ES-I3 (cell line): ENCODE measurements around the gene STPG1.

Experiments used
- H3K36me3 ChIP-seq: 2 replicates; pipeline ENCODE4 v1.6.1; 2013; ENCODE audit warnings: mild to moderate bottlenecking, low read length, control low read depth, moderate library complexity; ENCODE audit not compliant: insufficient read depth
- H3K4me1 ChIP-seq: 2 replicates; pipeline ENCODE4 v1.6.1; 2013; ENCODE audit warnings: mild to moderate bottlenecking, control low read depth, low read length; ENCODE audit not compliant: insufficient read depth
- H3K9ac ChIP-seq: 2 replicates; pipeline ENCODE4 v1.6.1; 2013; ENCODE audit warnings: low read depth, mild to moderate bottlenecking, low read length, moderate library complexity
- H3K9me3 ChIP-seq: 2 replicates; pipeline ENCODE4 v1.6.1; 2013; ENCODE audit warnings: mild to moderate bottlenecking, low read length, moderate library complexity; ENCODE audit not compliant: control insufficient read depth, insufficient read depth

Gene STPG1

DNA sequence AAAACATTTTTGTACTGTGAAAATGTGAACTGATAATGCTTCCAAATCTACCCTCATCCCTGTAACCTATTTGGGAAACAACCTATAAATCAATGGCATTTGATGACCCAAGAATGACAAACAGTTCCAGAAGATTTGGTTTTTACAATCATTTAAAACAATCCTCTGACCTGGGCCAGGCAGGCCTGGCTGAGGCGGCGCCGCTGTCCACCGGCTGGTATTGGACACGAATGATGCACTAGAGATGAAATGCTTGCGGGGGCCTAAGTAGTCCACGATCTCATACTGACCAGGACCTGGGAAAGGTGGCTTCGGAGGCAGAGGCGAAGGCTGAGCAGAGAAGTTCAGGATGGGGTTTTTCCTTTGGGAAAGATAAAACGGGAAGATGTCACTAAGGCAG is 52.9 kb downstream of the STPG1 start:
- Histone ChIP-seq H3K9me3 (no peaks in the 10 kb centered on the region), H3K4me1 (peaks cover 4% of the 10 kb centered on the region; the same call in 1 of the 2 replicates), H3K9ac (no peak overlapping the region), H3K36me3 (no peaks in the 10 kb centered on the region)

DNA sequence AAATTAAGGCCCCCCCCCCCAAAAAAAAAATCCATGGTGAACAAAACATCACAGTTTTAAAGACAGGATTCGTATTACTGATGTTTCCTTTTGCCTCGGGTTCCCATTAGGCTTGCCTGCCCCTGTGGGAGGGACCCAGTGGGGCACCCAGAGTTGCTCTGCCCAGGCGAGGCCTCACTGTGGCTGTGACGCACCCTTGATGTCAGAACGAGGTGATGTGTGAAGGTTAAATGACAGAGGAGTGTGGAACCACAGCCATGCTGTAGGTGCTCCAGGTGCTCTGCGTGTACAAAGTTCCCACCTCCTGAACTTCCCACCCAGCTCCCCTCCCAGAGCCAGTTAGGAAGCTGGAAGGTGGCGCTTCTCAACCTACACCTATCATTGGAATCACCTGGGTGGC is 56.5 kb downstream of the STPG1 start:
- no peaks in the 10 kb centered on the region for H3K36me3 ChIP-seq
- H3K4me1 ChIP-seq: no peaks in the 10 kb centered on the region
- H3K9me3 ChIP-seq: no peaks in the 10 kb centered on the region
- H3K9ac ChIP-seq: no peak overlapping the region

DNA sequence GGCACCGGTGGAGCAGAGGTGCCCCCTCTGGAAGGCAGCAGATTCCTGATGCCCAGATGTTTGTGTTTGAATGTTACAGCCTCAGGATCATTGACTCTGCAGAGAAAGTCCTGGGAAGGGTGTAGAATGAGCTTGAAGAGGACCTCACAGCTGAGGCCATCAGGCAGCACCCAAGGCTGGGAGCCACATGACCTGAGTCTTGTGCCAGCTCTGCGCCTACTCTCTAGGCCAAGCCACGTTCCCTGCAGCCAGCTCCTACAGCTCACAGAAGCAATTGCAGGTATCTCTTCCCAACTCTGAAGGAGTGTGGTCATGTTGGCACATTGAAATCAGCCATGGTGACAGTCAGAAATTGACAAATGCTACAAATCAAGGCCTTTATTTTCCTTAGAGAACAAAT is 58.1 kb downstream of the STPG1 start:
- H3K36me3 ChIP-seq: no peaks in the 10 kb centered on the region
- H3K4me1 ChIP-seq: no peaks in the 10 kb centered on the region
- no peaks in the 10 kb centered on the region for H3K9me3 ChIP-seq
- H3K9ac ChIP-seq: no peak overlapping the region

DNA sequence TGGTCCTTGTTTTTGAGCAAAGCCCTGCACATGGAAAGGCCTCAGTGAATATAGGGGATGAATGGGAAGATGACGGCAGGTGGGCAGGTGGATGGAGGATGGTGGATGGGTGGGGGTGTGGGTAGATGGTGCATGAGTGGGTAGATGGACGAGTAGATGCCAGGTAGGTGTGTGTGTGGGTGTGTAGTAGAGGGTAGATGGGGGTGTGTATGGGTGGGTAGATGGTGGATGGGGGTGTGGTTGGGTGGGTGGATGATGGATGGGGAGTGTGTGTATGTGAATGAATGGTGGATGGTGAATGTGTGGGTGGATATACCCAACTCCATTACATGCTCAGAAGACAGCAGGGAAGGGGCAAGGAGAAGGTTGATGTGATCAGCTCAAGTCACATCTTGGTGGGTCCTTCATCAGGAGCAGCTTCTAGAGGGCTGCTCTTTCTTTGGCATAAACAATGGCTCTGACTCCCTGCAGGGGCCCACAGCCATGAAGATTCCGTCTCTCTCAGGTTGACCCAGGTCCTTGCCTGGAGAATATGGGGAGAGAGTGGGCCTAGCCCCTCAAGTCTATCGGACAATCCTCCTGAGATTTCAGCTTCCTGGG is 60.2 kb downstream of the STPG1 start:
- no peaks in the 10 kb centered on the region for H3K36me3 ChIP-seq
- H3K9ac ChIP-seq: no peak overlapping the region
- H3K9me3 ChIP-seq: no peaks in the 10 kb centered on the region
- H3K4me1 ChIP-seq: no peaks in the 10 kb centered on the region

DNA sequence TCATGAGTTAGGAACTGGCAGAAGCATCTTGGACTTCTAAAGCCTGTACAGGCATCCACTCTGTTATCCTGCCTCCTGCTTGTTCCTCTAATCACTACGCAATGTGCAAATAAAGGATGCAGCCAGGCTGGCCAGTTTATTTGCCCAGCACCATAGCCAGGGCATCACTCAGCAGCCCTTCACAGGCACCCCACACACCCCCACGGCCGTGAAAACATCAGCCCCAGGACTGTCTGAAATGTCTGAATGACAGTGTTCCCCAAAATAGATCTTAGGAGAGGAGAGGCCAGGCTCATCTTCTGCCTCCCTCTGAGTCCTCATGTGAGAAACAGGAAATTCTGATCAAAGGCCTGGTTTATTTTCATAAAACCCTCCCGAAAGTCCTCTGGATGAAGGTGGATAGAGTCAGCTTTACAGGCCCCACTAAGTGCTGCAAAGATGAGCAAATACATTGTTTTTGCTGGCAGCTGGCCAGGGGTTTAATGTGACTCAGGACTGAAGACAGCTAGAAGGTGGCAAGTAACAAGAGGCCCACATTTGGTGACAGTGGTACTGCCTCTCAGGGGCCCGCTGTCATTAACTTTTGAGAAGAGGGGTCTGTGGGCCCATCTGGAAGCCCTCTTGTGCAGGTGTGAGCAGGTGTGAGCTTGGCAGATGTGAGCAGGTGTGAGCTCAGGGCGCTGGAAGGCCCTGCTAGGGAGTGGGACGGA is 61.5 kb downstream of the STPG1 start:
- Histone ChIP-seq H3K9me3 (no peaks in the 10 kb centered on the region), H3K9ac (no peak overlapping the region), H3K36me3 (no peaks in the 10 kb centered on the region), H3K4me1 (no peaks in the 10 kb centered on the region)

DNA sequence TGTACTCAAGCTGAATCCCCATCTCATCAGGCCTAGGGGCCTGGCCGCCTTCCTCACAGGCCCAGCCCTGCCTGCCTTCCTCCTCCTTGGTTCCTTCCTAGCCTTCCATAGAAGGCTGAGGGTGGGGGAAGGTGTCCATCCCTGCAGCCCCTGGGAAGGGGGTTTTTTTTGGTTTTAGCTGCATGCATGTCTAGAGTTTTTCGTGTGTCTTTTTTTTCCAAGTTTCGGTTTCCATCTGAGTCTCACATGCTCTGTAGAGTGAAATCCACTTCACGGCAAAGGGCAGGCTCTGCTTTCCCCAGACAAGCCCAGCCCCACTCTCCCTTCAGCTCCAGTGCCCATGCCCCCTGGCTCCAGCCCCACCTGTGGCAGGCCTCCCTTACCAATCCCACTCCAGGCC is 62.3 kb downstream of the STPG1 start:
- H3K9ac ChIP-seq: no peak overlapping the region

DNA sequence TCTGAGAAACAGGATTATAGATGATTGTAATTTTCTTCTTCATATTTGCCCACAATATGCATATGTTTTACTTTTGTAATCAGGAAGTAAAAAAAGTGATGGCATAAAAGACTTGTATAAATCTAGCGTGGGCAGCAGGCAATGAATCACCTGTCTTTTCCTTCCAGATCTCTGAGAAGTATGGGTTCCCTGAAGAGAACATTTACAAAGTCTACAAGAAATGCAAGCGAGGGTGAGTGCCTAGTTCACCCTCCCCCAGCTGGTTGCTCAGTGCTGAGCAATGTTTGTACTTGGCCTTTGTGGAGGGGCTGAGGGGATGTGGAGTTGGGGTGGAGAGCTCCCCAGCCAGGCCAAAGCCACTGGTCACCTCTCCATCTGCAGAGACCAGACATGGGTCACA is 63.7 kb downstream of the STPG1 start:
- no peaks in the 10 kb centered on the region for H3K4me1 ChIP-seq
- H3K9me3 ChIP-seq: no peaks in the 10 kb centered on the region
- no peaks in the 10 kb centered on the region for H3K36me3 ChIP-seq
- no peak overlapping the region for H3K9ac ChIP-seq

More for the DNA sequence above, 62.3 kb downstream of the STPG1 start:
- Histone ChIP-seq H3K36me3 (no peaks in the 10 kb centered on the region), H3K4me1 (no peaks in the 10 kb centered on the region), H3K9me3 (no peaks in the 10 kb centered on the region)

DNA sequence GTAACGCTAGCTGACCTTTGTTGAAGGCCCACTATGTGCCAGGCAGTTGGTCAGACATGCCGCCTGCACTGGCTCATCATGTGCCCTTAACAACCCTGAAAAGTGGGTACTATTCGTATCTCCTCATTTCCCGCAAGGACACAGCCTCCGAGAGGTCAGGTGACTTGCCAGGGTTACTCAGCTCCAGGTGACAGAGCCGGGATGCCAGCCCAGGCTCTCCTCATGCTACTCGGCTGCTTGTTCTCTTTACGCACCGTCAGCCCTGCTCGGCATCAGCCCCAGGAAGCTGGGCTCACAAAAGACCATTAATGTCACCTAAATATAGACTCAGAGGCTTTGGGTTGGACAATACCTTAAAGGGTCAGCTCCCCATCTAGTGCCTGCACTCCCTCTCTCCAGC is 65.4 kb downstream of the STPG1 start:
- Histone ChIP-seq H3K4me1 (no peaks in the 10 kb centered on the region), H3K9me3 (no peaks in the 10 kb centered on the region), H3K36me3 (no peaks in the 10 kb centered on the region), H3K9ac (no peak overlapping the region)

DNA sequence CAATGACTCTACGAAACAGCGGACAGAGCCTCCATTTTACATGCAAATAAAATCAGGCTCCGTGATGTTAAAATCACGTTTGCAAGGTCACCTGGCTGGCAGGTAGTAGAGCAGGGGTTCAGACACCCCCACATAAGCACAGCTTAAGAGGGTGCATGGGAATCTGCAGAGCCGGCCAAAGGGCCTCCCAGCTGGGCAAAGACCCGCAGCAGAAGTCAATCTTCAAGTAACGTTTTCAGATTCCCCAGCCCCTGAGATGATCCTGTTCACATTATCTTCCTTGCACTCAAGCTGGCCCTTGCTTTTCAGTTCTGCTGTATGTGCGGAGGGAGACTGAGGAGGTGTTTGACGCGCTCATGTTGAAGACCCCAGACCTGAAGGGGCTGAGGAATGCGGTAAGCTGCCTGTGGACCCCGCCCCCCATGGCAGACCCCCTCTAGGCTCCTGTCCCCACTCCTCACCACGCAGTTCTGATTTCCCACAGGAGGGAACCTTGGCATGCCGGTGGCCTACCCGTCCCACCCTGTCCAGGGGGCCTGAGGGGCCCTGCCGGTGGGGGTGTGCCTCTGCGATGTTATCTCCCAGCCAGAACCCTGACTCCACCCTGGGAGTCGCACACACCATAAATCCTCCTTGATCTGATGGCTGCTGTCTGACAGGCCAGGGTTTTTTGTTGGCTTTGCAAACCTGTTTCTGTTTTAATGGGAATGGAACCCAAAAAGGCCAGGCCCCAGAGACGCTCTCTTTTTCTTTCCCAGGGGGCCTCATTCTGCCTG is 66.2 kb downstream of the STPG1 start:
- Histone ChIP-seq H3K36me3 (no peaks in the 10 kb centered on the region), H3K9ac (no peak overlapping the region), H3K4me1 (no peaks in the 10 kb centered on the region; the same call in 1 of the 2 replicates), H3K9me3 (no peaks in the 10 kb centered on the region)

DNA sequence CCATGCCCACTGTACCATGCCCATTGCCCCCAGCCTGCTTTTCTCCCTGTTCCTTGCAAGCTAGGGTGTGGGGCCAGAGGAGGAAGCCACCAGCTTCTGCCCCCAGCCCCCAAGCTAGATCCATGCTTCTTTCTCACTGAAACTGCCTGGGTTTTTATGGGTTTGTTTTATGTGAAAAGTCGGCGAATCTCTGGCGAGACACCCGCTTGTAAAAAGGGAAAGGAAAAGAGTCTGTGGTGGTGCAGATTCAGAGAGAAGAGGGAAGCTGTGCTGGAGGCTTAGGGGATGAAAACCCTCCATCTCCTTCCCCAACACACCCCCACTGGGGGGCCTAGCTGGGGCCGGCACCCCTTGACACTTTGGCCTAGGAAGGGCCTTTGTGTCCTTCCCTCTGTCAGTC is 68.2 kb downstream of the STPG1 start:
- no peaks in the 10 kb centered on the region for H3K36me3 ChIP-seq
- peaks cover 17% of the 10 kb centered on the region for H3K4me1 ChIP-seq
- no peaks in the 10 kb centered on the region for H3K9me3 ChIP-seq
- no peak overlapping the region for H3K9ac ChIP-seq

DNA sequence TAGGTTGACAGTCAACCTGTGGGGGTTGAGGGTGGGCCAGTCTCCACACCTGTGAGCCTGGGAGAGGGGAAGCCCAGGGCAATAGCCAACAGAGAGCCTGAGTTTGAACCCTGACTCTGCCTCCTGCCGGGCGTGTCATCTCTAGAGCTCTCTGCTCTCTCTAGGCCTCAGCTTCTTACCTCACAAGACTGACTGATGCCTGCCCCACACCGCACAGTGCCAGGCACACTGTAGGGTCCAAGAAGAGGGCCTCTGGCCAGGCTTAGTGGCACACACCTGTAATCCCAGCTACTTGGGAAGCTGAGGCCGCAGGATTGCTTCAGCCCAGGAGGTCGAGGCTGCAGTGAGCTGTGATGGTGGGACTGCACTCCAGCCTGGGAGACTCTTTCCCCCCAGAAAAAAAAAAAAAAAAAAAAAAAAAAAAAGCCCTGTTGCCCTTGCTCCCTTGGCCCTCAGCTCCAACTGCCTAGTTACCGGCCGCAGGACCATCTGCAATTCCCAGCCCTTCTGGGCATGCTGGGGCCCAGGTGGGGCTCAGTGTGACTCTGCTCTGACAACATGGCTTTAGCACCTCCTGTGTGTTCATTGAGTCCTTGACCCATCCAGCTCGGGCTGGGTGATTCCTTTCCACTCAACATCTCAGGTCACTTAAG is 69.4 kb downstream of the STPG1 start:
- Histone ChIP-seq H3K4me1 (peaks cover 19% of the 10 kb centered on the region), H3K36me3 (no peaks in the 10 kb centered on the region), H3K9ac (no peak overlapping the region)

DNA sequence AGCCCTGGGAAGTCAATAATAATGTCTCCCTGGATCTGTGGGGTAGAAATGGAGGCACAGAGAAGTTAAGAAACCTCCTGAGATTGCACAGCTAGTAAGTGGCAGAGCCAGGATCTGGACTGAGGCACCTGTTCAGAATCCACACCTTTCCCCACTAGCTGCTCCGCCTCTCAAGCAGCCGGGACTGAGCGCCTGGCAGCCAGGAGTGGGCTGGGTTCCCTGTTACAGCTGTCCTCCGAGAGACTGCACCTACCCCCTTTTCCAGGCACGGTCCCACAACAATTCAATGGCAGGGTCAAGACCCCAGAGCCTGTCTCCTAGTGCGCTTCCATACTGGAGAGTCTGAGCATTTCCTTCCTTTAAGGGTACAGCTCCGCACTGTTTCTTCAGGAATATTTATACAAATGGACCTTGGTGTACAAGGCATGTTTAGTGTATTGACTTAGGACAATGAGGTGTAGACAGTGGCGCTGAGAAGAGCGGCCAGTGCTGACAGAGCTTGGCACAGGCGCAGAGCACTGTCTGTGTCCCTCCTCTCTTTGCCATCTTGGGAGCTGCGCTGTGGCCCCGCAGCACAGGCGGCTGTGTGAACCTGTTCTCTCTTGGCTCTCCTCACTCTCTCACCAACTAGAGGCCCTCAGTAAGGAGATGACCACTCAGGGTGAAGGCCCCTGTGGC is 70.0 kb downstream of the STPG1 start:
- H3K36me3 ChIP-seq: no peaks in the 10 kb centered on the region
- peaks cover 21% of the 10 kb centered on the region for H3K4me1 ChIP-seq
- no peak overlapping the region for H3K9ac ChIP-seq
- no peaks in the 10 kb centered on the region for H3K9me3 ChIP-seq

More for the DNA sequence above, 69.4 kb downstream of the STPG1 start:
- H3K9me3 ChIP-seq: no peaks in the 10 kb centered on the region

DNA sequence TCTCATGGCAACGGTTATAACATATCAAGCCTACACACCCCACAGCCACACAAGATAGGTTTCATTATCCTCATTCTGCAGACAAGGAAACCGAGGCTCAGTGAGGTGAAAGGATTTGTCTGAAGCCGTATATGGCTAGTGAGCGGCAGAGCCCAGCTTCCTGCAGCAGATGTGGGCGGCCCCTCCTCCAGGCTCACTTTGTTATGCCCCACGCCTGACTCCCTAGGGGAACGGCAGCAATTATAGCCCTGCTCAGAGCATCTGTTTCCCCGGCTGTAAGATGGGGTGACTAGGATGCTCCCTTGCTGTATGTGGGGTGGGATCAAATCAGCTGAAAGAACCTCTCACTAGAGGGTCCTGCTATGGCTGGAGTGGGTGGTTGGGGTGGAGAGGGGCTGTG is 72.3 kb downstream of the STPG1 start:
- no peak overlapping the region for H3K9ac ChIP-seq
- H3K4me1 ChIP-seq: peaks cover 31% of the 10 kb centered on the region
- H3K9me3 ChIP-seq: no peaks in the 10 kb centered on the region
- no peaks in the 10 kb centered on the region for H3K36me3 ChIP-seq

DNA sequence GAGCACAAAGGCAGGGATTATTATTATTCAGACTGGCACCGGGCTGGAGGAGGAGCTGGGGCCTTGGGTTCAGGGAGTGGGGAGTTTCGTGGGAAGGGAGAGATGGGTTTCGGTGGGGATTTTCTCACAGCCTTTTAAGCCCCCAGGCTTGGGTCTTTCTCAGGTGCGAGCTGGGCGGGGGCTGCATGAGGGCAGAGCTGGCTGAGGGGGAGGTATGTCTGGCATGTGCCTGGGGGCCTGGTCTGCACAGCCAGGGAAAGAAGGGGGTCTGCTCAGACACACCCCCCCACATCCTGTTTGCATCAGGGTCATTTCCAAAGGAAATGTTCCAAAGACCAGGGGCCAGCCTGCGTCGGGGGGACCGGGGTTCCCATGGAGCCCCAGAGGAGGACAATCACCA is 72.8 kb downstream of the STPG1 start:
- no peaks in the 10 kb centered on the region for H3K9me3 ChIP-seq
- H3K9ac ChIP-seq: no peak overlapping the region
- H3K4me1 ChIP-seq: peaks cover 31% of the 10 kb centered on the region
- no peaks in the 10 kb centered on the region for H3K36me3 ChIP-seq
